Activated T-cell treated with anti-CD3 and anti-CD28 coated beads for 24 hours (primary cell): Measurements from ENCODE around the gene MYO5B.

Source experiments
- DNase-seq: peaks from one replicate; pipeline ENCODE4 v3.0.0-alpha.2; 2020; ENCODE audit warnings: low read depth

MYO5B gene

DNA sequence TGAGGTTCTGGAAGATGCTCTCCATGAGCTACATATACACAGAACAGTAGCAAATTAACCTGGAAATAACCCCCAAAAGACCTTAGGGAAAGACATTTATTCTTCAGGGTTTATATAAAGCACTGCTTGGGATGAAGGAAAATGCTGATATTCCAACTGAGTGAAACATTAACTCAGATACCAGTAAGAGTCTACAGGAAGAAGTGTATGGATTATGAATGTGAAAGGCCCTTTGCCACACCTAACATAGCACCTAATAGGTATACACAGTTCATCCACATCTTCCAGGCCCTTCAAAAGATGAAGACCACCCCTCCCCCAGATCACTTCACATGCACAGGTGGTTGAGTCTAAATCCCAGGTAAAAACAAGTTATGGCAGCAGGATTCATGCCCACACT lies 50.4 kb downstream of the MYO5B start:
- DNase-seq = no peak

DNA sequence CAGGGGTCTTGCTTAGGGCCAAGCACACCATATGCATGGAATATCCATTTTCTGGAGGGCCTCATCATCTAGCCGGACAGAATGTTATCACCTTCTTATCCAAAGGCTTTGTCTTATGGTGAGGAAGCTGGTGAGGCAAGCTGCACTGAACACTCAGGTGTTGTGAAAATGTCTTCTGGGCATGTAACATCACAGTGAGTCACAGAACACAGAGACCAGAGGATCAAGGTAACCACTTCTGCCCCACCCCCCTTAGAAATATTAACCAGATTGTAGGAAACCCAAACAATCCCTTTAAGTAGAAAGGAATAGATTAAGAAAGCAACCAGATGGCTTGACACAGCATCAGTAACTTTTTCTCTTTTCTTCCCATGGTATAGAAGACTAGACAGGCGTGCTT lies 51.1 kb downstream of the MYO5B start:
- no peak for DNase-seq

DNA sequence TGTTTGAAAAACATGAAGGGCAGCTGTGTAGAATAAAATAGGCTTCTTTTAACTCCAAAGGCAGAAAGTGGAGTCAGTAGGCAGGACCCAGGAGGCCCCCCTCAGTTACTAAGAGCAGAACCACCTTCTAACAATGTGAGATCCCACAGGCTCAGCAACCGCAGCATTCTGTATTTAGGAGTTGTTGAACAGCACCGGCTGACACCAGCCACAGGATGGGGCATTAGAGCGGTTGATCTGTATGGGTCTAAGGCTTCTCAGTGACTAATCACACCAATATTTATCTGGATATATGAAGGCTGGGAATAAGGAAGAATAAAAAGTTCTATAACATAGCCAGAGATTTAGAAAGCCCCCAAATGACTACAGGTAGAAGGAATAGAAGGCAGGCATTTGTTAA lies 51.7 kb downstream of the MYO5B start:
- DNase-seq = no peak

DNA sequence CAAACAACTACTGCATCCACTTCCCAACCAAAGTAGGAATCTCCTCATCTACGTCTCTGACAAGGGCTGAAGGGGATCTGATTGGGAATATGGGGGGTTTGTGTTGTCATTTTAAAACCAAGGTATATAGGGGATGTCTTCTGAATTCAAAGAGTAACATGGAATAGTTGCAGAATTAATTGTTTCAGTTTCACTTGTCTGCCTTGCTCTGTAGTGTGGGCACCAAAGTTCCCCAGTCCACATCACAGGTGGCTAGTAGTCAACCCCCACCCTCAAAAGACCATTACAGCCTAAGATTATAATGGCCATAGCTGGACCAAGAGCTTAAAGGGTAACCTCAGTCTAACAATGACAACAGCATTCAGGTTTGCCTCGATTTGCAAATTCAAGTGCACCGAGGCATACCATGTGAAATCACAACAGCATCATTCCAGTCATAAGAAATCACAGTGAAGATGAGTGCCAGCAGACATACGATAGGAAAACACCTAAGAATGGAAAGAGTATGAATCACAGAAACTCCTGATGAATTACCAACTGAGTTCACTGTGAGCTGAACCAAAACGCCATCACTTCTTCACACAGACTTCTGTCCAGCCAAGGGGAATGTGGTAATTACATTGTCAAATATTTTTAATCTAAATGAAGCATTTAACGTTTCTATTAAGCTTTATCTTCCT lies 52.4 kb downstream of the MYO5B start:
- no peak for DNase-seq

DNA sequence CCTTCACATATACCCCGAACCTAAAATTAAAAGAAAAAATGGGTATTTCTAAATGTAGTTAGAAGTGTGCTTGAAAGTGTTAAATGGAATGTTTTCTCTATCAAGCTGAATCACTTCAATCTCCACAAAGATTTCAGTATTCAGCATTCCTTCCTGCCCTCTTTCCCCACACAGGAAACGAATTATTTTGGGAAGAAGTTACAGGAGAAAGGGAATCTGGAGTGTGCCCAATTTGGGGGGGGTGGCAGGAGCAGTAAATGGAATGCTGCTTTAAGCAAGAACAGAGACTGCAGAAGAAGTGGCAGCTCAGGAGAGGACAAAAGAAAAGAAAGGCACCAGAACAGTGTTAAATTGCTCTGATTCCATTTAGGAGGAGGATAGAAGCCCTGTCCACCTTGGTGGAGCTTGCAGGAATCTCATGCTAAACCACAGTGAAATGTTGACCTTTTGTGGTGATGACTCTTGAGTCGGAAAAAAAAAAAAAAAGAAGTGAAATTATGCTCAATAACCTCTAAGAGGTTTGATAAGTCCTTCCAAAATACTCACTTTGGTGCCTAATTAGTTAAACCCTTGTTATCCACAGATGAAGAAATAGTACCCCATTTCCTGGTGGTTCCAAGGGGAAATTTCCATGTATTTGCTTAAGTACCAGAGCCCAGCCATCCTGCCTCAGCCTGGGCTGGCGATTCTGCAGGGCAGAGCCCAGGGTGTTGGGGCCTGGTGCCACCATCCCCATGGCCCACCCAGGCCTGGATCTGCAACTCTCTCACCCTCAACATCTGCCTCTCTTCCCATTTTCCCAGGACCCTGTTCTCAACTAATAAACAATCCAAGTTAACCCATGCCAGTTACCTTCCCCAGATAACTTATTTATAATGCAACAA lies 56.5 kb downstream of the MYO5B start:
- DNase-seq = no peak

DNA sequence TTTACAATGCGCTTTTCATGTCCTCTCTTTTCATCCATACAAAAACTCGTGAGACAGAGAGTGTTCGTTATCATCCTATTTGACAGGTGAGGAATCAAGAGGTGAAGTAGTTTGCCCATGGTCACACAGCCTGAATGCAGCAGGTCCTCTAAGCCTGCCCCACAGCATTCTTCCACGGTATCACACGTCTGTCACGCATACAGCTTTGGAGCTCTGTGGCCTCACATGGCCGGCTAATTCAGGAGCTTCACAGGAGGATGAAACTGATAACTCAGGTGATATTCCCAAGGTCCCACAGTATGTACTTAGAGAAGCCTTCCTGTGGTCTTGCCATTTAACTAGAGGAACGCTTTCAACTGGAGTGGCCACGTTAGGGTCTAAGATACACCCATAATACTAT lies 59.0 kb downstream of the MYO5B start:
- no peak for DNase-seq

DNA sequence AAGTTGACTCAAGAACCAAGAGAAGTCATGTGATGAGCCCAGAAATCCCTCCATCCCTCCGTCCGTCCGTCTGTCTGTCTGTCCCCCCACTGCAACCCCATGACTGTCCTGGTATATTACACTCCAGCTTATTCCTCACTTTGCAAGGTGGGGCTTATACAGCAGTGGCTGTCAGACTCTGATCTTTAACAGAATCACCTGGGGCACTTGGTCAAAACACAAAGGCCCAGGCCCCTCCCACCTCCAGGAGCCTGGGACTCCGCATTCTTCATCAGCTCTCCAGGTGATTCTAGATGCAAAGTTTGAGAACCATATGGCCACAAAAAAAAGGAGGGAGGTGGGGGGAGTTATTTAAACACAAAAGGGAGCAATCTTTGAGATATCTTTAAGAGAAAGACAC lies 61.4 kb downstream of the MYO5B start:
- DNase-seq = no peak

DNA sequence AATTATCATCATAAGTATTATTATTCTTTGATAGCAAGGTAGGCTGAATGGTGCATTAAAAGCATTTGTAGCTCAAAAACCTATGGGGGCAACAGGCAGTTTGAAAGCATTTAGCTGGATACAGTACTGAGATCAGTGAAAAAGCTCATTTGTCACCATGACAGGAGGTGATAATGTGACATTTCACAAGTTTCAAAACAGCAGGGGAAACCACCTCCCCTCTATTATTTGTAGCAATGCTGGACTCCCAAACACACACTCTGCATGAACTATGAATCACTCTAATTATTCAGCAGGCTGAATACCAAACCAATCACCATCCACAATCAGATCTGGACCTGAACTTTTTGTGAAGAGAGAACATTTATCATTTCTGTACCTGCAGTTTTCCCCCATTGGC lies 63.4 kb downstream of the MYO5B start:
- DNase-seq = no peak

DNA sequence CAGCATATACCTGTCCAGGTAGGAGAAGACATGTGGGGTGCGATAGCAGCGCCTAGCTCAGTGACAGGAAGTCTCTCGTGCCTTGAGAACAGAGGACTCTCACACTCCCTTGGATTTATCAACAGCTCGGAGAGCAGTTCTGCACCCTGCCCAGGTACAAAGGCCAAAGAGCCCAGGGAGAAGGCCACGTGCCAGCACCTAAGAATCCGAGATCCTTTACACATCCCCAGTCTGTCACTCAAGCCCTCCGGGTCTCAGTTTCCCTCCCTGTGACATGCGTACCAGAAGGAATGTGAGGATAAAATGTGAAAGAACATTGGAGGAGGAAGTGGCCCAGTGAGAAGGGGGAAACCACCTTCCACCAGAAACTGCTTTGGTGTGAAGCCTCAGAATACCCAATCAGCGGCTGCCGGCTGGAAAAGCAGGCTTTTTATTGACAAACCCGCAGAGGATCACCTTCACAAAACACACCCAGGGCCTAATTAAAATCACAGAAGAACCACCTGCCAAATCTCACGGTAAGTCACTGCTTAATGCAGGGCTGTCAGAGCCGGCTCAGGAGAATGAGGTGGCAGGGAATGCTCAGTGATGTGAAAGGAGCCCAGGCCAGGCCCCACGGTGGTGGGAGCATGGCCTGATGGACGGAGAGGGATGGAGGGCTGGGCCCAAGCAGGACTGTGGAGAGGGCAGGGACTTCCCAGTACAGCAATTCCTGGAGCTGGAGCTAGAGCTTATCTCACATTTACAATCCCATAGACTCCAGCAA lies 66.3 kb downstream of the MYO5B start:
- no peak for DNase-seq

DNA sequence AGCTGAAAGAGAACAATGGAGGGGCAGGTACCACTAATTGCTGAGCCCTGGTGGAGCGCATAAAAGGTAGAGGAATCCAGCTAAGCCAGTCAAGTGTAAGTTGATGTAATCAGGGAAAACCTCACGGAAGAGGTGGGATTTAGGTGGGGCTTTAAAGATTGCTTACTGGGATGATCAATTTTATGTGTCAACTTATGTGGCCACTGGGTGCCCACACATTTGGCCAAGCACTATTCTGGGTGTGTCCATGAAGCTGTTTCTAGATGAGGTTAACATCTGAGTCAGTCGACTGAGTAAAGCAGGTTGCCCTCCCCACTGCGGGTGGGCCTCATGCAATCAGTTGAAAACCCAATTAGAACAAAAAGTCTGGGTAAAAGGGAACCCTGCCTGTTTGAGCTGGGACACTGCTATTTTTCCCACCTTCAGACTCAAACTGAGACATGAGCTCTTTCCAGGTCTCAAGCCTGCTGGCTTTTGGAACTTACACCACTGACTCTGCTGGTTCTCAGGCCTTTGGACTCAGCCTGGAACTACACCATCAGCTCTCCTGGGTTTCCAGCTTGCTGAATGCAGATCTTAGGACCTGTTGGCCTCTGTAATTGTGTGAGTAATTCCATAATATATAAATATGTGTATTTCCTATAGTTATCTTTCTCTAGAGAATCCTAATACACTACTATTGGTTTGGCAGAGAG lies 67.3 kb downstream of the MYO5B start:
- DNase-seq = no peak

DNA sequence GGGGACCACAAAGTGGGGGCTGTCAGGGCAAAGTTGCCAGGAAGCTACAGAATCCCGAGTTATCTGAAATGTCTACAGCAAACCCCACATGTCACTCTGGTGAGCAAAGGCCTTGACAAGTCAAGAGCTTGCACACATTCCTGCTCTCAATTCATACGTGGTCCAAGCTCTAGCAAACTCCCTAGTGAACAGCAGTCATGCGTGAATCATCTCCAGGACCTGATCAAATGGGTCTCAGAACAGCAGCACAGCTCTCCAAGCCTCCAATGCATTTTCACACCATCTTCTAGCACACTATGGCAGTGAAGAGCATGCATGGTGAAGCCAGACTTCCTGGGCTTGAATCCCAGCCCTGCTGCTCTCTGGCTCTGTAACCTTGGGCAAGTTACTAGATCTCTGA lies 68.5 kb downstream of the MYO5B start:
- DNase-seq = no peak

DNA sequence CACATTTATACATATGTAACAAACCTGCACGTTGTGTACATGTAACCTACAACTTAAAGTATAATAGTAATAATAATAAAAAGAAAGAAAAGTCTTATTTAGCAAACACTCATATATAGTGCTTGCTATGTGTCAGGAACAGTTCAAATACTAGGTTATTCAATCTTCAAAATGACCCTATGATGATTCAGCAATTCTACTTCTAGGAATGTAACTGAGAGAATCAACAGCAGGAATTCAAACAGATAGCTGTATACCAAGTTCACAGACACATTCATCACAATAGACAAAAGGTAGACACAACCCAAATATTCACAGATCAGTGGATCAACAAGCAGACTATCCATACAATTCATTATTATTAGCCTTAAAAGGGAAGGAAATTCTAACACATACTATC lies 69.5 kb downstream of the MYO5B start:
- DNase-seq = no peak

DNA sequence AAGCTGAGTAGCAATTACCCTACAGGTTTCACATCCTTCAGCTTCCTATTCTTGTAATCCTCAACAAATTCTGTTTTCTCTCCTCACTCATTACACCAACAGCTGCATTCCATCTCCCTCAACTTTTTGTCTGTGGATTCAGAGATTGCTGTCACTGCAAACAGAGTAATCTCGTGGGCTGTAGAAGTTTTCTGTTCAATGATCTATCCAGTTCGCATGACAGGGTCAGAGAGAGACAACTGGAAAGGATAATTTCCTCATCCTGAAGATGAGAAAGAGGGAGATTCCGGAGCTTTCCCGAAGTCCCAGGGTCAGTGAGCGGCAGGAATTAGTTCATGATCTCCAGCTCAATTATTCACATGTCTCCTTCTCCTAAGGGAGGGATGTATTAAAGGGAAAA lies 75.7 kb downstream of the MYO5B start:
- DNase-seq = no peak

DNA sequence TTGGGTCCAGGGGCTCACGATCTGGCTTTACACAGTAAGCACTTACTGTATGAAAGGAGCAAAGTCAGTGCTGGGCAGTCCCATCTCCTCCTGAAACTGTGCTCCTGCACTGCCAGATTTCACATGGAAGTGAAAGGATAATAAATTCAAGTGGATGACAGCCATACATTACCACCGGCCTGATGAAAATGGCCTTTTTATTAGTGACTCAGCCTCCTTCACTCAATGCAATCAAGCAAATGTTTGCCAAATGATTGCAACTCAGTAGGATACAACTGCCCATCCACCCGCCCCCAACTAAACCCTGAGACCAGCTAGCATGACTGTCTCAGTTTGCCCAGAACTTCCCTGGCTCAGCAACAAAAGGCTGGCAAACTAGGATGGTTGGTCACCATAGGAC lies 77.1 kb downstream of the MYO5B start:
- DNase-seq = no peak

DNA sequence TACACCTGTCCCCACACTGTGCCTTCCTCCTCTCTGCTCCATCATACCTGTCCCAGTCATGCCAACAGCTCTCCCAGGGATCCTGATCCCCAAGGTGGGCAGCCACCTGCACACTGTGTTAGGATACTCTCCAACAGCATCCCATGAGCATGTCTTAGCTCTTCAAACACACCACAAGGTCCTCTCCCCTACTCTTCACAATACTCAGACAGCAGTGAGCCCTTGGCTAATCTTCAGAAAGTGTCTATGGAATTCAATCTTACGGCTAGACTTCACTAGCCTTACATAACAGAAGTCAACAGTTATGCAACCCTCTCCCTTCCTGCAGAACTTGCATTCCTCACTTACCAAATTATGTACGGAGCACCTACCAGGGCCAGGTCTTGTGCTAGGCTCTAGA lies 79.9 kb downstream of the MYO5B start:
- DNase-seq = no peak

DNA sequence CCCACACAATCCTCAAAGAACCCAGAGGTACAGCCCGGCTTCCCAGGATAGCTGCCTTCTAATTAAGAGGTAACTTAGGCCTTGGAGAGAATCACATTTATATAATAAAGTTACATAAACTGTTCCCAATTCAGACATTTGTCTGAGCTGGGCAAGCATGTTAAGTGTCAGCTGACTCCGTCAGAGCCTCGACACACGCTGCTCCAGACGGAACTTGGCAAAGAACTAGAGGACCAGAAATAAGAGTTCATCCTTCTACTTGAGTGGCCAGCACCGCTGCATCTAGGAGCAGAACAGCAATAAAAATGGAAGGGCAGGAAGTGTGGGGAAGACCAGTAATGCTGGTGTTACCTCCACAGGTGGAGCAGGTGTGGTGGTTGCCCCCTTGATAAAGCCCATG lies 80.5 kb downstream of the MYO5B start:
- DNase-seq = no peak

DNA sequence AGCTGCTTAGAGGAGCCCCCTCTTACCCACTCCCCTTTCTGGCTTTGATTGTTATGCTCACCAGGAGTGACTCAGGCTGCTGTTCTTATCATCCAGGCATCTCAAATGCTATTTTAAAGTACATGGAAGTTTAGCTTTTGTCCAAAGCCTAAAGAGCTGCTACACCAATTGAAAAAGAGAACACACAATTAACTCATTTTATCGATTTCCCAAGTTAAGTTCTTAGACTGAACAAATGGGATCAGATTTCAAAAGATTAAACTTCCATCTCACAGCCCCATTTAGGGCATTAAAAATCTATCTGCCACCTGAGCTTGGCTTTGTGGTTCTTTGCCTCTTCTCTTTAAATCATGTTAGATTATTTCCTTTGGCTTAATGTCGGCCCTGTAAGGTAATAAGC lies 81.2 kb downstream of the MYO5B start:
- no peak for DNase-seq

DNA sequence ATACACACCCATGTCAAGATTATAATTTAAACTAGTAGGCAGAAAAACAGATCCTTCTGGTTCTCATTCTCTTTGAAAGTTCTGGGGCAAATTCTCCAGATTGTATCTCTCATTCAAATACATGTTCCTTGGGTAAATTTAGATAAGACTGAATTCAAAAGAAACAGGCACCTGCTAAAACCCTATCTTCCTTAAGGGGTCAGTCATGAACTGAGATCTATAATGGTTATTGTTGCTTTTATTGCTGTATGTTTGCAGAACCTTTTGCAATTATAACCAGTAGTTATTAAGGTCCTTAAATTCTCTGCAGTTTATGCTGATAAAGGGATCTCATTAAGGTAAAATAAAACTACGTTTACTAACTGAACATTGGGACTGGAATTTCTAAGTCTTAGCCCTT lies 83.5 kb downstream of the MYO5B start:
- no peak for DNase-seq

DNA sequence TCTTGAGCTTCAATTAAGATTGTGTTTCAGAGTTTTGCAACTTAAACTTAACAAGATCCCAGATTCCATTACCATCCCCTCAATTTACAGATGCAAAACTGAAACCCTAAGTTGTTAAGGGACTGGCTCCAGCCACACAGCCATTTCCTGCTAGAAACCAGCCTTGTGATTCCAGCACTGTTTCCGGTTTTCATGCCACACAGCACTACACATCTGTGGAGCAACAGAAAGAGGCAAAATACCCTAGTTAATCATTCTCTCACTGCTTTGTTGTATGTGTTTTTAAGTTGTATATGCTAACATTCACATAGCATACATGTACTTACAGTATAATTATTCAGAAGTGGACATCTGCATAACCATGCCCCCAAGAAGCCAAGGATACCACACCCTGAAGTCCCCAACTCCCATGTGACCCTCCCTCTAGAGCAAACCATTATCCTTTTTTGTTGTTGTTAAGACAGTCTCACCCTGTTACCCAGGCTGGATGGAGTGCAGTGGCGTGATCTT lies 87.4 kb downstream of the MYO5B start:
- no peak for DNase-seq

DNA sequence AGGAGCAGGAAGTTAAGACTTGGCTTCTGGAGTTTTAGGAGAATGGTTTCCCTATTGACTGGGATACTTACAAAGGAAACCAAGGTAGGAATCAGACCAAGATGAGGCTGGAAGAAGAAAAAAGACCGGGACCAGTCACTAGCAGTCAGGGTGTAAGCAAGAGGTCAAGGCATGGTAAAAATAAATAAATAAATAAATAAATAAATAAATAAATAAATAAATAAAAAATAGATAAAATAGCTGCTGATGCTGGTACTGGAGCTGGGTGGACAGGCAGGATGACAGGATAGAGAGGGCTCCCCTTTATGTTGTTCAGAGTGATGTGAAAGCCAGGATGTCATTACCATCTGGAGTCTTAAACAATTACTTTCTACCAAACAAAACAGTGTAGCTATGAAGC lies 89.9 kb downstream of the MYO5B start:
- no peak for DNase-seq

DNA sequence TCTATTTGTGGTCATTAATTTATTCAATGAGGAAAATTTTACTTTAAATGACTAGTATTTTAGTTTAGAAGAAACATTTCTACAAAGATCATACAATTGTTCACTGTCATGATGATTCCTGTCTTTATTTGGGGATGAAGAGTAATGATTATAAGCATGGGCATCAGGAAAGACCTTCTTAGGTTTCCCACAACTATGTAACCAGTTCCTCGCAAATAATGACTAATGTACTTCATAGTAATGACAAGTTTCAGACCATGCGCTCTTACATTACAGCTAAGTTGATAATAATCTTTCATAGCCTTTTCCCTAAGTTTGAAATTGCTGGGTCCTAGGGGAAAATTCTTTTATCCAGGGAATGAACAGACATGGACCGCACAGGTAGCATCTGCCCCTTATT lies 90.5 kb downstream of the MYO5B start:
- no peak for DNase-seq

DNA sequence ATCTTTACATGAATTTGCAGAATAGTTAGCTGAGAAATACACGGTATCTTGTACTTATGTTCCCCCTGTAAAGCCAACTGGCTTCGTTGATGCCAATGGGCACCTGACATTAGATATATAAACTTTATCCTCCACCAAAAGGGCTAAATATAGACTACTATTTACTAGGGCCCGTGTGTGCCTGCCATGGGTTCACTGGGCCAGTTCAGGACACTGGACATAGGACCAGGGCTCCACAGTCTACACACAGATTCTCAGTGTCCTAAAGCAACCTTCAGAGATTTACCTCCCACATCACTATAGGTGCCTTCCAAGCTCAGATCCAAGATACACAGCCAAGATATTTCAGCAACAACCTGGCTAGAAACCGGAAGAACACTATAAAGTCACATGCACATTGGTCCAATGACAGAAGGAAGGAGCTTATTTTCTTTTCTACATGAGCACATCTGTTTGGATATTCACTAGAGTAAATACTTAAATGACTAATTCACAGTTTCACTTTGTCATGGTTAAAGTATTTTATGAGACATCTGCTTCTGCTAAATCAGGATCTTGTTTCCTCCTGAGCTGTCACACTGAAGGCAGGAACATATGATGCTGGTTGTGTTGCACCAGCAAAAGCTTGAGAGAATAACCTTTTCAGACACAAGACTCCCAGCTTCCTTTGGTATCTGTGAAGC lies 95.1 kb downstream of the MYO5B start:
- DNase-seq = no peak
